NCI-H748 treated with DMSO at 0.1 percent for 48 hours (cell line): Measurements from ENCODE around the gene FIBCD1.

Experiments
- DNase-seq: peaks from one replicate; lab custom pipeline; 2025; lab: John Stamatoyannopoulos, UW

The FIBCD1 gene

GRCh38 chr9:130894546-130894945 is 44.5 kb downstream of the FIBCD1 start:
- no peak for DNase-seq

- no peak for DNase-seq
Measured at GRCh38 chr9:130893341-130894101, 45.5 kb downstream of the FIBCD1 start.

- DNase-seq = no peak
Measured at GRCh38 chr9:130892477-130893304, 46.4 kb downstream of the FIBCD1 start.

GRCh38 chr9:130891688-130892476 is 47.2 kb downstream of the FIBCD1 start:
- DNase-seq = no peak

DNA sequence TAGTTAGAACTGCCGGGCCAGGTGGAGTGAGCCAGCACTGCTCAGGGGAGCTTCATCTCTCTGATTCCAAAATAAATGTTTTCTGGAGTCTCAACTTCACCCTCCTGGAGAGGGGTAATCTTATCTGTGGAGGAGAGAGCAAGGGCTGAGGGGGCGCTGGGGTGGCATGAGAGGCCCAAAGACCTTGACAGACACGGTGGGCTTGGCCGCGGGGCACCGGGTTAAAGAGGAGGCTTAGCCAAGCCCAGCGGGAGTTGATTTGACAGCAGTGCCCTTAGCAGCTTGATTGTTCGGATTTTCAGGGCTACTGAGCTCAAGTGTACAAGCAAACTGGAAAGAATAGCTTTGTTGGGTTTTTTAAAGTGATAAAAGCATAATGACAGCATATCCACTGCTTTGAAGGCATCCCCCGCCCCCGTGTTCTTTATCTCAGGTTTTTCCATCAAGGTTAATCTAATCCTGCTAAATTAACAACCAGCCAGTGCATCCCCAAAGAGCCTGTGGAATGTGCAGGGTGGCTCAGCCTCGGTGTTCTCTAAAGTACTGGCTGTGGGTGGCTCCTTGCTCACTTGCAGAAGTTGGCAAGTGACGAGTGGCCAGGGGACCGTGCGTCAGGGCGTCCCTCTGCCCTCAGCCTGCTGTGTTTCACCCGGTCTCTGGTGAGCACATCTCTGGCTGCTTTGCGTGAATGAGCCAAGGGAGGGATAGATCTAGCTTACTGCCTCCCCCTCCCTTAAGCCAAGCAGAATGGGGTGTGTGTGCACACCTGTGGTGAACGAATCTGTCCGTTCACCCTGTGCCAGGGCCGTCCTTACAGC is 48.0 kb downstream of the FIBCD1 start:
- no peak for DNase-seq

GRCh38 chr9:130890124-130890523 is 48.9 kb downstream of the FIBCD1 start:
- DNase-seq = no peak

GRCh38 chr9:130888146-130888885 is 50.7 kb downstream of the FIBCD1 start:
- no peak for DNase-seq

GRCh38 chr9:130887494-130888144 is 51.4 kb downstream of the FIBCD1 start:
- no peak for DNase-seq

DNA sequence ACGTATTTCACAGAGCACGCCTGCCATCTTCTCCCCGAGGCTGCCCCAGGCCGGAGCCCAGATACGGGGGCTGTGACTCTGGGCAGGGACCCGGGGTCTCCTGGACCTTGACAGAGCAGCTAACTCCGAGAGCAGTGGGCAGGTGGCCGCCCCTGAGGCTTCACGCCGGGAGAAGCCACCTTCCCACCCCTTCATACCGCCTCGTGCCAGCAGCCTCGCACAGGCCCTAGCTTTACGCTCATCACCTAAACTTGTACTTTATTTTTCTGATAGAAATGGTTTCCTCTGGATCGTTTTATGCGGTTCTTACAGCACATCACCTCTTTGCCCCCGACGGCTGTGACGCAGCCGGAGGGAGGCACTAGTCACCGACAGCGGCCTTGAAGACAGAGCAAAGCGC is 52.1 kb downstream of the FIBCD1 start:
- no peak for DNase-seq

DNA sequence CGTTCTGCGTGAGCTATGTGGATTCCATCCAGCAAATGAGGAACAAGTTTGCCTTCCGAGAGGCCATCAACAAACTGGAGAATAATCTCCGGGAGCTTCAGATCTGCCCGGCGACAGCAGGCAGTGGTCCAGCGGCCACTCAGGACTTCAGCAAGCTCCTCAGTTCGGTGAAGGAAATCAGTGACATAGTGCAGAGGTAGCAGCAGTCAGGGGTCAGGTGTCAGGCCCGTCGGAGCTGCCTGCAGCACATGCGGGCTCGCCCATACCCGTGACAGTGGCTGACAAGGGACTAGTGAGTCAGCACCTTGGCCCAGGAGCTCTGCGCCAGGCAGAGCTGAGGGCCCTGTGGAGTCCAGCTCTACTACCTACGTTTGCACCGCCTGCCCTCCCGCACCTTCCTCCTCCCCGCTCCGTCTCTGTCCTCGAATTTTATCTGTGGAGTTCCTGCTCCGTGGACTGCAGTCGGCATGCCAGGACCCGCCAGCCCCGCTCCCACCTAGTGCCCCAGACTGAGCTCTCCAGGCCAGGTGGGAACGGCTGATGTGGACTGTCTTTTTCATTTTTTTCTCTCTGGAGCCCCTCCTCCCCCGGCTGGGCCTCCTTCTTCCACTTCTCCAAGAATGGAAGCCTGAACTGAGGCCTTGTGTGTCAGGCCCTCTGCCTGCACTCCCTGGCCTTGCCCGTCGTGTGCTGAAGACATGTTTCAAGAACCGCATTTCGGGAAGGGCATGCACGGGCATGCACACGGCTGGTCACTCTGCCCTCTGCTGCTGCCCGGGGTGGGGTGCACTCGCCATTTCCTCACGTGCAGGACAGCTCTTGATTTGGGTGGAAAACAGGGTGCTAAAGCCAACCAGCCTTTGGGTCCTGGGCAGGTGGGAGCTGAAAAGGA is 53.3 kb downstream of the FIBCD1 start:
- no peak for DNase-seq

DNA sequence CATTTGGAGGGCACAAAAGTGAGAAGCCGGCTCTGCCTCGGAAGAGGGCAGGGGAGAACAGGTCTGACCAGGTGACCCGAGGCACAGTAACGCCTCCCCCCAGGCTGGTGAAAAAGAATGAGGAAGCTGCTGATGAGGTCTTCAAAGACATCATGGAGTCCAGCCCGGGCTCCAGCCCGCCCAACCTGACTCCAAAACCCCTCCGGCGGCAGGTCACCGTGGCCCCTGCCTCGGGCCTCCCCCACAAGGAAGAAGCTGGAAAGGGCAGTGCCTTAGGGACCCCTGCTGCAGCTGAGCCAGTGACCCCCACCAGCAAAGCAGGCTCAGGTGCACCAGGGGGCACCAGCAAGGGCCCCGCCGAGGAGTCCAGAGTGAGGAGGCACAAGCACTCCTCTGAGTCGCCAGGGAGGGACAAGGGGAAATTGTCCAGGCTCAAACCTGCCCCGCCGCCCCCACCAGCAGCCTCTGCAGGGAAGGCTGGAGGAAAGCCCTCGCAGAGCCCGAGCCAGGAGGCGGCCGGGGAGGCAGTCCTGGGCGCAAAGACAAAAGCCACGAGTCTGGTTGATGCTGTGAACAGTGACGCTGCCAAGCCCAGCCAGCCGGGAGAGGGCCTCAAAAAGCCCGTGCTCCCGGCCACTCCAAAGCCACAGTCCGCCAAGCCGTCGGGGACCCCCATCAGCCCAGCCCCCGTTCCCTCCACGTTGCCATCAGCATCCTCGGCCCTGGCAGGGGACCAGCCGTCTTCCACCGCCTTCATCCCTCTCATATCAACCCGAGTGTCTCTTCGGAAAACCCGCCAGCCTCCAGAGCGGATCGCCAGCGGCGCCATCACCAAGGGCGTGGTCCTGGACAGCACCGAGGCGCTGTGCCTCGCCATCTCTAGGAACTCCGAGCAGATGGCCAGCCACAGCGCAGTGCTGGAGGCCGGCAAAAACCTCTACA is 54.2 kb downstream of the FIBCD1 start:
- no peak for DNase-seq

DNA sequence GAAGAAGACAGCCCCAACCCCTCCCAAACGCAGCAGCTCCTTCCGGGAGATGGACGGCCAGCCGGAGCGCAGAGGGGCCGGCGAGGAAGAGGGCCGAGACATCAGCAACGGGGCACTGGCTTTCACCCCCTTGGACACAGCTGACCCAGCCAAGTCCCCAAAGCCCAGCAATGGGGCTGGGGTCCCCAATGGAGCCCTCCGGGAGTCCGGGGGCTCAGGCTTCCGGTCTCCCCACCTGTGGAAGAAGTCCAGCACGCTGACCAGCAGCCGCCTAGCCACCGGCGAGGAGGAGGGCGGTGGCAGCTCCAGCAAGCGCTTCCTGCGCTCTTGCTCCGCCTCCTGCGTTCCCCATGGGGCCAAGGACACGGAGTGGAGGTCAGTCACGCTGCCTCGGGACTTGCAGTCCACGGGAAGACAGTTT is 54.9 kb downstream of the FIBCD1 start:
- DNase-seq = no peak

GRCh38 chr9:130883479-130883878 is 55.6 kb downstream of the FIBCD1 start:
- no peak for DNase-seq

DNA sequence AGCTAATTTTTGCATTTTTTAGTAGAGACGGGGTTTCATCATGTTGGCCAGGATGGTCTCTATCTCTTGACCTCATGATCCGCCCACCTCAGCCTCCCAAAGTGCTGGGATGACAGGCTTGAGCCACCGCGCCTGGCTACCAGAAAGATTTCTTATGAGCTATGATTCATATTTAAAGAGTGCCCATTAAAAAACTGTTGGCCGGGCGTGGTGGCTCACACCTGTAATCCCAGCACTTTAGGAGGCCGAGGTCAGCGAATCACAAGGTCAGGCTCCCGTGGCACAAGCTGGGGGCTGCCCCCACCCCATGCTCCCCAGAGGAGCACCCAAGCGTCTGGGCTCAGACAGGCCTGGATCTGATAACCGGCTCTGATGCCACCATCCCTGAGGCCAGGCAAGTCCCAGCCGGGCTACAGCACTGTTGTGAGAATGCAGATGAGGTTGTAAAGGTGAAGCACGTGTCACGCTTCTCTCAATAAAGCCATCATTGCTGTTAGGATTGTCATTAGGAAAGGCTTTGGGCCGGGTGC is 56.3 kb downstream of the FIBCD1 start:
- DNase-seq = no peak

GRCh38 chr9:130881516-130881915 is 57.5 kb downstream of the FIBCD1 start:
- DNase-seq = no peak

GRCh38 chr9:130880599-130881220 is 58.3 kb downstream of the FIBCD1 start:
- DNase-seq = no peak

- DNase-seq = no peak
Measured at GRCh38 chr9:130879863-130880411, 59.1 kb downstream of the FIBCD1 start.
